ENCODE measurements around the gene CDK6.

The CDK6 gene

DNA sequence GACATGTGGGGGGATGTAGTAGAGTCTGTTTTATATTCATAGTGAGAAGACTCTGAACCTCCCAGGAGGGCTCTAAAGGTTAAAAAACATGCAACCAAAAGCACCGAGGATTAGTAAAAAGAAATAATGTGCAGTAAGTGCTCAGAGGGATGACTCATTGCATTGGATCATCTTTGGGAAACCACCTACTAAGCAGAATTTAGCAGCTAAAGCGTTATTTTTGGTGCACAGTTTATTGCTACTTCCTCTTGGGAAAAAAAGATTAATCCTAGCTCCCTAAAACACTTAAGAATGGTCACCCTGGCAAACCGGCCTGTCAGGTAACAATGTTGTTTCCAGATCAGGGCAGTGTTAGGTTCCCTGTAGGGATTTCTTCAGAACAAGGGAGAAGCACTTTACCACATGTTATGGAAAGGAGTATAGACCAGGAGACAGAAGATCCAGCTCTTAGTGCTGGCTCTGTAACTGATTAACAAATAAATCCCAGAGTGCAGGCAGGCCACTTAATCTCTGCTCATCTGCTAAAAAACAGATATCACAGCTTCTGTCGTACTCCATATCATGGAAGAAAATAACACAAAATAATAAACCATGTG lies 201.4 kb downstream of the CDK6 start:
- no peak for DNase-seq

GRCh38 chr7:92634205-92634604 lies 202.2 kb downstream of the CDK6 start:
- no peak for DNase-seq

DNA sequence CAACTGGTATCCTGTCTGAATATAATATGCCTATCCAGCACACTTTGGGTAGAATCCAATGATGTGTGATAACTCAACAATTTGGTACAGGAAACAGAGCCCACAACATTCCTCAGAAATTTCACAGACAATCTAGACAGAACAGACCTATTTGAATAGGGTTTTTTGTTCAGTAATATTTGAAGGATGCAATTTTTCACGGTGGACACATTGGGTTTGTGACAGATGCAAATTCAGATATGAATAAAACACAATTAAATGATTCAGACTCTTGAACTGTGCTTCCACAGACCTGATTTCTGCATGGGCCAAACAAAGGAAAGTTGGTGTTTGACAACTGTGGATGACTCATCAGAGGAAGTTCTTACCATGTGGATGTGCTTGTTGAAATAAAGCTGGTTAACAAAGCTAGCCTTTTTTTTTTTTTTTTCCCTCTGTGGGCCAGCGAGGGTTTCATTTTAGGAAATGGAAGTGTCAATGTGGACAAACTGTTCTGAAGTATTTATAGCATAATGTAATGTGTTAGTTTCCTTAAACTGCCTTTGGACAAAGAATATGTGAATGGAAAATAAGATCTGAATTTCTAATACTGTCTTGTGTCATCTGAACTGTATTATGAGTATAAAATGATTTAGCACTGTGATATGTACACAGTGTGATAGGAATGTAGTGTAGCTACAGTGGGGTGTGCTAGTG lies 203.0 kb downstream of the CDK6 start:
- DNase-seq: peak; percentile 64

- DNase-seq: no peak
These were observed 203.6 kb downstream of the CDK6 start for GRCh38 chr7:92632791-92633190.

DNA sequence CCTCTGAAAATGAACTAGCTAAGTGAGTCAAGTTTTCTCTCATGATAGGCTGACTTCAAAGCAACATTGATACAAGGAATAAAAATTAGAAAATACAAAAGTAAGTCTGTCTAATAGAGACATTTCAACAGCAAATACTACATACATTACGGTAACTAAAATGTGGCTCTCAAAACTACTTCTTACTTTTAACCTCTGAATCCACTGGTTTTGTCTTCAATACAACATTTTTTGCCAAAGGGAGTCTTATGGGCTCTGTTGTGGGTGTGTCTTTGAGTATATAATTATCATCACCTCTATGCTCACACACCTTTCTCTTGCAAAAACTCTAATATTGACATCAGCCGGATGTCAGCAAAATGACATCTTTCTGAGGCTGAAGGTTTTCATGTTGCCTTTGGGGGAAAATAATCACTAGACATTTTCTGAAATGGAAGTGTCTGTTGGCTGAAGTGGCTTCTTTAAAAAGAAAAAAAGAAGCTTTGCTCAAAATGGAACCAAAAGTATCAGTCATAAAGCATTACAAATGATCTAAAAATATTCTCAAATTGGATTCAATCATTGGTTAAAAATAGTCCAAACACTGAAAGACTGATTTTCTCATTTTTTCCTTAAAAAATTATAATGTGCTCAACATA lies 204.4 kb downstream of the CDK6 start:
- DNase-seq: no peak

- no peak for DNase-seq
These were observed 205.1 kb downstream of the CDK6 start for GRCh38 chr7:92631067-92631849.

GRCh38 chr7:92629779-92630178 lies 206.6 kb downstream of the CDK6 start:
- no peak for DNase-seq

DNA sequence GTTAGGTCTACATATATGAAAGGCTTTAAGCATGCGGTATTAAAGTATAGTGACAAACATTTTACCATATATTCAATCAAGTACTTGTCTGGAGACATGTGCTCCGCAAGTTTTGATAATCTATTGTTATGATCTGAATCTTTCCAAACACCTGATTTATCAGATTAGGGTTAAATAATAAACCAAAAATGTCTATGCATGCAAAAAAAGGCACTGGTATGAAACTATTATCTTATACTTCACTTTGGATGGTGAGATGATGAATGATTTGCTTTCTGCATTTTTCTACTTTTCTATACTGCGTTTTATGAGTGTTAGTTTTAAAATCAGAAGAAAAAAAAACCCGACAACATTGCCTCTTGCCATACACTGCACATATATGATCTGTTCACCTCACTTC lies 208.4 kb downstream of the CDK6 start:
- DNase-seq: no peak

GRCh38 chr7:92626281-92626809 lies 210.0 kb downstream of the CDK6 start:
- DNase-seq: no peak

DNA sequence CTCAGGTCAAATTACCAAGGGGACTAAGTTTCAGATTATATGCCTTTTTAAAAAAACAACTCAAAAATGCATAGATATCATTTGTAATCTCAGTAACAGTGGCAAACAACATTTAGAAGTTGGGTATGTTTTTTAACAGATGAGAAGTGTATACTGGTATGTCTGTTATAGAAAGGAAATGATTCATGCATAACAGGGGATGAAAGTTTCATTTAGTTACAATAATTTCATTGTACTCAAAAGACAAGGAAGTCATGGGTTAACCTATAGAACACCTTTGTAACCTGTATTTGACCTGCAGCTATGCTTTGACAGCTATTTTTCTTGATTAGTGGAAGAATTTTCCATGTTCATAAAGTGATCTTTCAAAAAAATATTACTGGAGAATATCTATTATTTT lies 210.8 kb downstream of the CDK6 start:
- DNase-seq: no peak

DNA sequence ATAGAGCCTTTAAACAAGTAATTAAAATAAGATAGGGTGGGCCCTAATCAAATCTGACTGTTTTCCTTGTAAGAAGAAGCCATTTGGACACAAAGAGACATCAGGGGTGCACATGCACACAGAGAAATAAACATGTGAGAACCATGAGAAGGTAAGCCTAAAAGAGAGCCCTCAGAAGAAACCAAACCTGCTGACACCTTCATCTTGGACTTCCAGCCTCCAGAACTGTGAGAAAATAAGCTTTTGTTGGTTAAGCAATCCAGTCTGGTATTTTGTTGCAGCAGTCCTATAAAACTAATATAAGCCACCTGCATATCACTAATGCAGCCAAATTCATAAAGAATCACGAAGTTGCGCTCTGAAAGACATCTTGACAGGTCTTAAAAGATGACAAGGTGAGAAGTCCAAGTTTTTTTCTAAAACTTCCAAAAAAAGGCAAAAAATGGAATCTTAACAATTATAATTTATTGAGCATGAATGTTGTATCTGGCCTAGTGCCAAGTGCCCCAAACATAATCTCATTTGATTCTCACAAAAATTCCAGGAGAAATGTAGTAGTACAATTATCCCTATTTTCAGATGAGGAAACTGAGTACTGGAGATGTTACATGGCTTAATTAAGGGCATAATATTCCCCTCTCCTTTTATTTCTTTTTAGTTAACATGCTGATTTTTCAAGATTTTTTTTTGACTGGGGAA lies 211.9 kb downstream of the CDK6 start:
- DNase-seq: no peak

DNA sequence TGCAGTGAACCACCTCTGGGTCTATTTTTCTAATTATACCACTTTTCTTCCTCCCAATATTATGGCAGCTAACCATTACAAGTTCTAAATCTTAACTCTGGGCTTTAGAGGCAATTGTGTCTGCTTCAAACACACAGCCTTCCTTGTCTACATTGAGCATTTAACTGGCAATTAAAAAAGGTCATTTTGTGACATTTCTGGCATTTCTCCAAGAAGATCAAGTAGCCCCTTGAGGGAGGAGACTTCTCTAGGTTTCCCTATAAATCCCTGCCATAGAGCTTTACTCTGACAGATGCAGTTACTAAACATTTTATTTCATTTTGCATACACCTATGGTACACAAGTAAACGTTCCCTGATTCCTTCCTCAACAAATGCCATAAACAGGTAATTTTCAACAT lies 212.8 kb downstream of the CDK6 start:
- DNase-seq: no peak

GRCh38 chr7:92622685-92623084 lies 213.7 kb downstream of the CDK6 start:
- no peak for DNase-seq

- no peak for DNase-seq
These were observed 214.3 kb downstream of the CDK6 start for GRCh38 chr7:92622030-92622429.

DNA sequence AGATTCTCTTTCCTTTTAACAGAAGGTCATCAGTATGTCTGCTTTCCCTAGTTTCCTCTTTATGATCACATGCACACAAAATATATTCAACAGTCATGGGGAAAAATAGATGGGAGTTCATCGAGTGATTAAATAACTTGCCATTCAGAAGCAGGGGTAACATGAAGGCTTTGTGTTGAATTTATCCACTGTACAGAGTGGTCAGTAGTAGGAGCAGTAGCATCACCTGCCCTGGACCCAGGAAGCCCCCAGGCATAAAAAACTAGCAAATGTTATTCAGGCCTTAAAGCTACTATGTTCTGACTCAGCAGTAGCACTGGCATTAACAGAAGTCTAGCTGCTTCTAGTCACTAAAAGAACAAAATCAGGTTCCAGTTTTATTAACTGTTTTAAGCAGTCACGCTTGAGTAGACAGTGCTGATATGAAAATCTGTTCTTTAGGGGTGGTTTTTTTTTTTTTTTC lies 214.8 kb downstream of the CDK6 start:
- peak; percentile 62 for DNase-seq

DNA sequence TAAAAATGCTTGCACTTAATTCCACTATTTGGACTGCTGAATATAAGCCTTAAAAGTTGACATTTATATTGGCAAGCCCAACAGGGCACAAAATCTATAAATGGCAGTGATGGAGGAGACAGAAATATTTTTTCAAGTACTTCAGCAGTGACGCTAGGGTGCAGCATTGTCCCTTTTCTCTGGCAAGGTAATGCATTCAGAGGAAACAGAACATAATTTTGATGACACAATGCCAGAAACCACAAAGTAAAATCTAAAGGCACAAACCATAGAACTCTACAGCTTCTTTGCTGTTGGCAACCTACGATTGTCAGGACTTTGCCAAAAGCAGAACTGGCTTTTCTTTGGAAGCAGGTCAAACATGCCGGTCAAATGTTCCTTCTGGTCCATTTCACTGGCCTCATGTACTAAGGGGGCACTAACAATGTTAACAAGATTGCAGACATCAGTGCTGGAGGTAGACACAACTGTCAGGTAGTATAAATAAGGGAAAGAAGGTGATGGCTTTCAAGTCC lies 215.3 kb downstream of the CDK6 start:
- DNase-seq: peak; percentile 73

DNA sequence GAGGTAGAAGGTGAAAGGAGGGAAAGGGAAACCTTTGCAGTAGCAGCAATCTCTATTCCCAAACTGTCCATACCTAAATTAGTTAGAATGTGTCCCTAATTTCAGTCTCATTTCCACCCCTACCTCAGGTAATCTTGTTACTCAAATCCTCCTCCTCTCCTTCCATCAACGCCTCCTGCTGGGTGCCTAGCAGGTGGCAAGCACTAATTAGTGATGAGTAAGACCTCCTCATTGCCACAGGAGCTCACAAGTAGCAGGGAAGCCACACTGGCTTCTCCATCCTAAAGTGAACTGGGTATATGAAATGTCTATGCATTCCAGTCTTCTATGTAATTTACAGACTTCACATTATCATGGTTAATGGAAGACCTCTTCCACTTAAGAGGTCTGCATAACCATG lies 220.5 kb downstream of the CDK6 start:
- no peak for DNase-seq

GRCh38 chr7:92614660-92615174 lies 221.7 kb downstream of the CDK6 start:
- no peak for DNase-seq

- DNase-seq: no peak
These were observed 222.7 kb downstream of the CDK6 start for GRCh38 chr7:92613720-92614119.

GRCh38 chr7:92613214-92613613 lies 223.2 kb downstream of the CDK6 start:
- DNase-seq: no peak

GRCh38 chr7:92612501-92612900 lies 223.9 kb downstream of the CDK6 start:
- no peak for DNase-seq

DNA sequence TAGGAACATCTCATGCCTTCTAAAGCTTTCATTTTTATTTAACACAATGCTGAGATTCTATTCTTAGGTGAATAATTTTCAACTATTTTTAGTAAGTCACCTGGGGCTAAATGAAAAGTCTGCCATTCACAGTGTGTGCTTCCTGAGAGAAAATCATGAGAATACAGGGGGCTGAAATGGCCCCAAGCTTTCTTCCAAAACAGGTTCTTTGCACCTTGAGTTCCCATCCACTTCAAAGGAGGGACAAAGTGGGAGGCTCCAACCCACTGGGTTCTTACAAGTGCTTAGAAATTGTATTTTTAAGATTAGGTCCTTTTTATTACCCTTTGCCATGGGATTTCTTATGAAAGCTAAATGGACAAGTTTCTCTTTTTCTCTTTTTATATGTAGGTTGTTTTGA lies 224.6 kb downstream of the CDK6 start:
- DNase-seq: no peak

Data from islet precursor cell (in vitro differentiated cells).